Endothelial cell of umbilical vein (primary cell): ENCODE data around the gene PPP1R10. TPM values are rescaled to one million over a fixed set of nuclear protein-coding genes. Genes with fewer than 3 reads are reported as not detected.

Source experiments
- BruUV-seq: library from RNA; stranded (reverse); fragments of 400-500 nt; replicated peaks from 2 replicates; lab custom pipeline; 2021; lab: Mats Ljungman, UMichigan
- CTCF ChIA-PET: fragments of 300-600, 350-600 bp; sonication (Branson Sonifier 250); formaldehyde crosslinking; loops from one replicate; lab custom pipeline; 2021; ENCODE audit warnings: antibody characterized with exemption, inconsistent platforms; lab: Charles Lee
- POLR2A ChIA-PET: fragments of 300-600, 350-600 bp; sonication (Branson Sonifier 250); formaldehyde crosslinking; loops from one replicate; lab custom pipeline; 2021; ENCODE audit warnings: antibody characterized with exemption, inconsistent platforms; lab: Charles Lee
- DNase-seq: peaks from one replicate; pipeline ENCODE4 v3.0.0-alpha.2; 2011; ENCODE audit warnings: low read depth, low spot score
- FAIRE-seq: peaks from 2 replicates; lab custom pipeline; 2011; peaks lifted over from hg19 to GRCh38; lab: Jason Lieb, UNC
- H2AFZ ChIP-seq: 2 replicates; pipeline ENCODE4 v1.6.0; 2012; ENCODE audit warnings: low read depth, low read length, control low read depth, inconsistent platforms
- H3K27ac ChIP-seq: 2 replicates; pipeline ENCODE4 v1.5.1; 2011; ENCODE audit warnings: low read depth, mild to moderate bottlenecking, control low read depth, low read length, moderate library complexity; ENCODE audit not compliant: insufficient read depth
- H3K27me3 ChIP-seq, 2 experiments: 2 replicates each; pipeline versions ENCODE4 v1.6.0 to v1.6.1; 2011; ENCODE audit warnings: low read length in 2 of 2, mixed read lengths in 1 of 2; ENCODE audit not compliant: control insufficient read depth in 2 of 2, insufficient read depth in 2 of 2
- H3K36me3 ChIP-seq, 2 experiments: 2 replicates in 1 of 2; 3 replicates in 1 of 2; pipeline ENCODE4 v1.5.1; 2011; ENCODE audit warnings: low read length in 2 of 2, mild to moderate bottlenecking in 1 of 2, moderate library complexity in 1 of 2; ENCODE audit not compliant: control insufficient read depth in 2 of 2, insufficient read depth in 2 of 2; ENCODE audit errors: extremely low read depth in 1 of 2
- H3K4me1 ChIP-seq: 3 replicates; pipeline ENCODE4 v1.5.1; 2011; ENCODE audit warnings: mild to moderate bottlenecking, low read length; ENCODE audit not compliant: control insufficient read depth, insufficient read depth; ENCODE audit errors: extremely low read depth
- H3K4me2 ChIP-seq: 2 replicates; pipeline ENCODE4 v1.6.1; 2011; ENCODE audit warnings: low read length, control low read depth, mixed read lengths; ENCODE audit not compliant: insufficient read depth
- H3K4me3 ChIP-seq, 3 experiments: fragments of 200-600 bp in 1 of 3; sonication (generic), shearing (Covaris generic) in 1 of 3; replicated peaks in 1 of 3; 2 replicates each; pipeline ENCODE4 v1.5.1; 2011 to 2016; ENCODE audit warnings: control low read depth in 3 of 3, low read length in 3 of 3, mild to moderate bottlenecking in 2 of 3, inconsistent platforms in 1 of 3, low read depth in 1 of 3, moderate library complexity in 1 of 3; ENCODE audit not compliant: insufficient read depth in 1 of 3
- H3K79me2 ChIP-seq: 2 replicates; pipeline ENCODE4 v1.6.0; 2012; ENCODE audit warnings: low read length, inconsistent platforms; ENCODE audit not compliant: control insufficient read depth, insufficient read depth
- H3K9ac ChIP-seq: replicated peaks from 2 replicates; pipeline ENCODE3; 2011; ENCODE audit warnings: low read length, control low read depth; ENCODE audit not compliant: insufficient read depth; ENCODE audit errors: extremely low read depth
- H3K9me1 ChIP-seq: replicated peaks from 3 replicates; pipeline ENCODE4 v1.6.0; 2011; ENCODE audit warnings: mild to moderate bottlenecking, low read length; ENCODE audit not compliant: control insufficient read depth, insufficient read depth; ENCODE audit errors: extremely low read depth
- H3K9me3 ChIP-seq: replicated peaks from 2 replicates; pipeline ENCODE4 v1.5.1; 2012; ENCODE audit warnings: low read length, inconsistent platforms; ENCODE audit not compliant: control insufficient read depth, insufficient read depth
- H4K20me1 ChIP-seq: replicated peaks from 2 replicates; pipeline ENCODE3; 2011; ENCODE audit warnings: mild to moderate bottlenecking, low read length; ENCODE audit not compliant: control insufficient read depth, insufficient read depth; ENCODE audit errors: extremely low read depth
- EZH2 ChIP-seq: IDR thresholded peaks from 2 replicates; pipeline ENCODE4 v1.6.1; 2012; ENCODE audit warnings: borderline replicate concordance, low read depth, mild to moderate bottlenecking, moderate library complexity, low read length, inconsistent platforms; ENCODE audit not compliant: severe bottlenecking
- FOS ChIP-seq: IDR thresholded peaks from 2 replicates; pipeline ENCODE4 v1.6.1; 2011; ENCODE audit warnings: mild to moderate bottlenecking, low read length, moderate library complexity, borderline replicate concordance; ENCODE audit not compliant: insufficient read depth
- GATA2 ChIP-seq: IDR thresholded peaks from 2 replicates; pipeline ENCODE4 v1.7.0; 2011; ENCODE audit warnings: low read depth, mild to moderate bottlenecking, moderate library complexity, mixed read lengths, low read length; ENCODE audit not compliant: insufficient read length, insufficient read depth
- JUN ChIP-seq: IDR thresholded peaks from 2 replicates; pipeline ENCODE4 v1.6.1; 2011; ENCODE audit warnings: borderline replicate concordance, low read depth; ENCODE audit not compliant: insufficient read length, insufficient read depth
- MYC ChIP-seq: IDR thresholded peaks from one replicate; pipeline ENCODE4 v1.6.1; 2011; ENCODE audit warnings: mild to moderate bottlenecking, low read depth, low read length
- POLR2A ChIP-seq: IDR thresholded peaks from 2 replicates; pipeline ENCODE4 v1.6.1; 2012; ENCODE audit warnings: low read depth, mild to moderate bottlenecking, control low read depth, low read length
- POLR2AphosphoS5 ChIP-seq: IDR thresholded peaks from 2 replicates; pipeline ENCODE4 v1.6.1; 2012; ENCODE audit warnings: low read depth, mild to moderate bottlenecking, control low read depth, low read length, moderate library complexity; ENCODE audit not compliant: insufficient read depth
- dilution Hi-C: fragments of 300-500 bp; cut with MboI; formaldehyde crosslinking; loops from one replicate; pipeline ENCODE4 v1.15.0; 2019; ENCODE audit warnings: low sequenced_read_pairs; ENCODE audit not compliant: extremely low pct_ligation_motif_present
- intact Hi-C: fragments of 100-400 bp; cut with micrococcal nuclease; formaldehyde crosslinking; loops from one replicate; pipeline ENCODE4 v1.10.0; 2022
- polyA plus RNA-seq, 4 experiments: library from polyadenylated mRNA; depleted of rRNA in 3 of 4; stranded (reverse) in 3 of 4; unstranded in 1 of 4; fragments of >200 nt; gene quantifications; 2 replicates each; pipeline versions ENCODE4 v1.2.1 to v1.2.3, GENCODE V29; 2011 to 2012; ENCODE audit warnings: missing spikeins in 1 of 4
- total RNA-seq: library from RNA; stranded (reverse); gene quantifications from 2 replicates; pipeline ENCODE4 v1.2.3, GENCODE V29; 2021
- TF ChIP-seq, protein P1 (sequence below): IDR thresholded peaks from 2 replicates; pipeline ENCODE4 v1.6.1; 2011; ENCODE audit not compliant: insufficient read depth, insufficient read length
- TF ChIP-seq, protein P2 (sequence below), 2 donors: IDR thresholded peaks; 1 replicate in 1 of 2; 2 replicates in 1 of 2; pipeline ENCODE4 v1.5.1; 2011; ENCODE audit warnings: low read length in 2 of 2, mild to moderate bottlenecking in 2 of 2, moderate library complexity in 2 of 2, control low read depth in 1 of 2, inconsistent platforms in 1 of 2, low read depth in 1 of 2; ENCODE audit not compliant: insufficient read depth in 1 of 2; ENCODE audit errors: extremely low read depth in 1 of 2

PPP1R10 gene
- total and polyA plus RNA-seq, 2 donors (not counting 3 experiments of a cell fraction or from before 2014, with no cell fraction given): 19.2 to 88.3 TPM

DNA sequence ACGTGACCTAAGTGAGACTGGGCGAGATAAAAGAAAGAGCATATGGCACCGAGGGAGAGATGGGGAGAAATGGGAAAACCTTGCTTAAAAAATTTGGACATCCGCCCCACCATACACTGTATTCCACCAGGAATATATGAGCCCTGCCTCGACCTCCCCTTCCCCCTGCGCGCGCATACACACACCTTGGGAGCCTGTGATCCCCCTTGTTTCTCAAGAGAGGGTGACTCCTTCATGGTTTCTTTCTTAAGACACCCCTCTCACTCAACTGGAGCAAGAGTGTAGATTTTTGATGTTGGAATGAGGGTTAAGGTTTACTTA, 45.3 kb downstream of the PPP1R10 start:
- DNase-seq (no peak), FAIRE-seq (no peak)
- no peaks in the 10 kb centered on the region for H3K9me3 ChIP-seq
- H3K4me1 ChIP-seq: peaks cover 18% of the 10 kb centered on the region
- H4K20me1 ChIP-seq: no peaks in the 10 kb centered on the region
- TF ChIP-seq JUN: no peak
- no peak for TF ChIP-seq FOS
- no peak for TF ChIP-seq EZH2
- no peak for TF ChIP-seq POLR2AphosphoS5
- no peak for TF ChIP-seq MYC
- no peak for TF ChIP-seq POLR2A
- TF ChIP-seq, protein P1, sequence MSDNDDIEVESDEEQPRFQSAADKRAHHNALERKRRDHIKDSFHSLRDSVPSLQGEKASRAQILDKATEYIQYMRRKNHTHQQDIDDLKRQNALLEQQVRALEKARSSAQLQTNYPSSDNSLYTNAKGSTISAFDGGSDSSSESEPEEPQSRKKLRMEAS: no peak
- TF ChIP-seq, protein P2, sequence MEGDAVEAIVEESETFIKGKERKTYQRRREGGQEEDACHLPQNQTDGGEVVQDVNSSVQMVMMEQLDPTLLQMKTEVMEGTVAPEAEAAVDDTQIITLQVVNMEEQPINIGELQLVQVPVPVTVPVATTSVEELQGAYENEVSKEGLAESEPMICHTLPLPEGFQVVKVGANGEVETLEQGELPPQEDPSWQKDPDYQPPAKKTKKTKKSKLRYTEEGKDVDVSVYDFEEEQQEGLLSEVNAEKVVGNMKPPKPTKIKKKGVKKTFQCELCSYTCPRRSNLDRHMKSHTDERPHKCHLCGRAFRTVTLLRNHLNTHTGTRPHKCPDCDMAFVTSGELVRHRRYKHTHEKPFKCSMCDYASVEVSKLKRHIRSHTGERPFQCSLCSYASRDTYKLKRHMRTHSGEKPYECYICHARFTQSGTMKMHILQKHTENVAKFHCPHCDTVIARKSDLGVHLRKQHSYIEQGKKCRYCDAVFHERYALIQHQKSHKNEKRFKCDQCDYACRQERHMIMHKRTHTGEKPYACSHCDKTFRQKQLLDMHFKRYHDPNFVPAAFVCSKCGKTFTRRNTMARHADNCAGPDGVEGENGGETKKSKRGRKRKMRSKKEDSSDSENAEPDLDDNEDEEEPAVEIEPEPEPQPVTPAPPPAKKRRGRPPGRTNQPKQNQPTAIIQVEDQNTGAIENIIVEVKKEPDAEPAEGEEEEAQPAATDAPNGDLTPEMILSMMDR (IDR thresholded peaks at IDR 0.05; ENCODE audit: extremely low read depth in 1 of 2, insufficient read depth in 1 of 2, low read depth in 1 of 2, low read length in 2 of 2): no peak
- no peak for TF ChIP-seq GATA2
- H3K9me1 ChIP-seq: no peaks in the 10 kb centered on the region
- H3K79me2 ChIP-seq: peaks cover 43% of the 10 kb centered on the region
- POLR2A ChIA-PET: interaction anchor here (0.9 to 1.9 kb wide), 3 partner anchors 15 to 43 kb away, joined by 4 to 9 read pairs (median 6); partner anchors contain the start of genes GNL1 and PRR3
- peak overlapping the region; percentile 57 to 86 (median 68) for H3K4me3 ChIP-seq
- peak overlapping the region; percentile 86 for H3K27ac ChIP-seq
- H3K27me3 ChIP-seq: no peaks in the 10 kb centered on the region
- intact Hi-C loops: loop anchor here (1.0 kb wide), 4 partner anchors 15 to 88 kb away; partner anchors contain the start of genes GNL1, MRPS18B and PPP1R10
- H3K4me2 ChIP-seq: peak overlapping the region; percentile 87
- no peaks in the 10 kb centered on the region for H3K36me3 ChIP-seq
- peak overlapping the region; percentile 79 for H2AFZ ChIP-seq
- TSS peak; percentile 69 for BruUV-seq
- peak overlapping the region; percentile 90 for H3K9ac ChIP-seq
- dilution Hi-C loops: no loop called here
- CTCF ChIA-PET: interaction anchor here (0.6 to 2.7 kb wide), 12 partner anchors 10 to 159 kb away, joined by 3 to 17 read pairs (median 6); partner anchors contain the start of genes DHX16 and PRR3
